Loucy (cell line): ENCODE measurements around the gene PPM1L.

ENCODE experiments used
- H2AFZ ChIP-seq: fragments of 200-600 bp; sonication (generic); 2 replicates; pipeline ENCODE4 v1.6.0; 2016; ENCODE audit warnings: antibody characterized with exemption, mild to moderate bottlenecking, low read length, moderate library complexity
- H3F3A ChIP-seq: fragments of 200-600 bp; 2 replicates; pipeline ENCODE4 v1.6.0; 2016; ENCODE audit warnings: antibody characterized with exemption, low read depth, mild to moderate bottlenecking
- H3K27me3 ChIP-seq: fragments of 200-600 bp; sonication (generic); 2 replicates; pipeline ENCODE4 v1.6.1; 2014; ENCODE audit warnings: low read length, mild to moderate bottlenecking; ENCODE audit not compliant: insufficient read depth, poor library complexity, severe bottlenecking
- H3K36me3 ChIP-seq: fragments of 200-600 bp; sonication (generic); 2 replicates; pipeline ENCODE4 v1.6.1; 2016; ENCODE audit warnings: low read length; ENCODE audit not compliant: insufficient read depth
- H3K4me1 ChIP-seq: fragments of 200-600 bp; sonication (generic); 2 replicates; pipeline ENCODE4 v1.5.1; 2014; ENCODE audit warnings: low read length, mild to moderate bottlenecking; ENCODE audit not compliant: insufficient read depth, poor library complexity, severe bottlenecking
- H3K4me2 ChIP-seq: fragments of 200-600 bp; sonication (generic); 2 replicates; pipeline ENCODE4 v1.6.0; 2014; ENCODE audit warnings: antibody characterized with exemption, low read length, low read depth, mild to moderate bottlenecking; ENCODE audit not compliant: poor library complexity, severe bottlenecking
- H3K4me3 ChIP-seq: fragments of 200-600 bp; sonication (generic); 2 replicates; pipeline ENCODE4 v1.5.1; 2014; ENCODE audit warnings: low read length, mild to moderate bottlenecking, mixed read lengths; ENCODE audit not compliant: poor library complexity, severe bottlenecking
- H3K79me2 ChIP-seq: fragments of 200-600 bp; sonication (generic); 2 replicates; pipeline ENCODE4 v1.6.1; 2014; ENCODE audit warnings: low read length; ENCODE audit not compliant: insufficient read depth
- H3K9ac ChIP-seq: fragments of 200-600 bp; sonication (generic); 2 replicates; pipeline ENCODE4 v1.6.0; 2014; ENCODE audit warnings: mild to moderate bottlenecking, low read depth, low read length, moderate library complexity; ENCODE audit not compliant: poor library complexity, severe bottlenecking
- H3K9me2 ChIP-seq: fragments of 200-600 bp; sonication (generic); replicated peaks from 2 replicates; pipeline ENCODE4 v1.6.1; 2016; ENCODE audit warnings: low read depth, low read length, mixed read lengths
- H3K9me3 ChIP-seq: fragments of 200-600 bp; sonication (generic); 2 replicates; pipeline ENCODE4 v1.6.1; 2014; ENCODE audit warnings: mild to moderate bottlenecking, antibody characterized with exemption, low read length, low read depth; ENCODE audit not compliant: insufficient read depth
- H4K20me1 ChIP-seq: fragments of 200-600 bp; sonication (generic); 2 replicates; pipeline ENCODE4 v1.6.0; 2014; ENCODE audit warnings: antibody characterized with exemption, low read length, mild to moderate bottlenecking; ENCODE audit not compliant: insufficient read depth, poor library complexity, severe bottlenecking
- EZH2phosphoT487 ChIP-seq: fragments of 200-600 bp; IDR thresholded peaks from 2 replicates; pipeline ENCODE4 v1.6.1; 2018; ENCODE audit warnings: antibody characterized with exemption, mild to moderate bottlenecking, moderate library complexity, borderline replicate concordance
- TF ChIP-seq, protein P1 (sequence below): fragments of 200-600 bp; sonication (generic); conservative IDR thresholded peaks from 2 replicates; pipeline ENCODE4 v1.5.1; 2014; ENCODE audit warnings: mild to moderate bottlenecking, antibody characterized with exemption, low read length

PPM1L gene

DNA sequence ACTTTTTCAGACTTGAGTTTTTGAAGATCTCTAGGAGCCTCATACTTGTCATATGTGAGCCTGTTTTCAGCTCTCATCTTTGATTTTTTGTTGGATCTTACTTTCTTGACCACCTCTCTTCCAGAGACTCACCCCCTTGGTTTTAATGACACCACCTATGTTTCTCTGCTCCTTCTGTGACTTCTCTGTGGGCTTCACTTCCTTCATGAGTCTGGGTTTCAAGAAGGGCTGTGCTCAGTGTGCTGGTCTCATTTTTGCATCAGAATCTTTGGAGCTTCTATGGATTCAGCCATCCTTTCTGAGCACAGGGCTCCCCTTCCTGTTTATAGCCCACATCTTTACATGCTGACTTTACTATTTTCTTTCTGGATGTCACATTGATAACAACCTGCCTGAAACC lies 17.7 kb downstream of the PPM1L start:
- H2AFZ ChIP-seq, result peak overlapping the region; percentile 11; the same call in 1 of the 2 replicates
- no peaks in the 10 kb centered on the region for H3K9me2 ChIP-seq
- no peaks in the 10 kb centered on the region for H3K79me2 ChIP-seq
- H3K4me1 ChIP-seq, result peaks cover 8% of the 10 kb centered on the region
- H3K4me3 ChIP-seq, result no peak overlapping the region
- no peaks in the 10 kb centered on the region for H3K9me3 ChIP-seq
- no peaks in the 10 kb centered on the region for H3K27me3 ChIP-seq
- no peak for TF ChIP-seq EZH2phosphoT487
- TF ChIP-seq, protein P1, sequence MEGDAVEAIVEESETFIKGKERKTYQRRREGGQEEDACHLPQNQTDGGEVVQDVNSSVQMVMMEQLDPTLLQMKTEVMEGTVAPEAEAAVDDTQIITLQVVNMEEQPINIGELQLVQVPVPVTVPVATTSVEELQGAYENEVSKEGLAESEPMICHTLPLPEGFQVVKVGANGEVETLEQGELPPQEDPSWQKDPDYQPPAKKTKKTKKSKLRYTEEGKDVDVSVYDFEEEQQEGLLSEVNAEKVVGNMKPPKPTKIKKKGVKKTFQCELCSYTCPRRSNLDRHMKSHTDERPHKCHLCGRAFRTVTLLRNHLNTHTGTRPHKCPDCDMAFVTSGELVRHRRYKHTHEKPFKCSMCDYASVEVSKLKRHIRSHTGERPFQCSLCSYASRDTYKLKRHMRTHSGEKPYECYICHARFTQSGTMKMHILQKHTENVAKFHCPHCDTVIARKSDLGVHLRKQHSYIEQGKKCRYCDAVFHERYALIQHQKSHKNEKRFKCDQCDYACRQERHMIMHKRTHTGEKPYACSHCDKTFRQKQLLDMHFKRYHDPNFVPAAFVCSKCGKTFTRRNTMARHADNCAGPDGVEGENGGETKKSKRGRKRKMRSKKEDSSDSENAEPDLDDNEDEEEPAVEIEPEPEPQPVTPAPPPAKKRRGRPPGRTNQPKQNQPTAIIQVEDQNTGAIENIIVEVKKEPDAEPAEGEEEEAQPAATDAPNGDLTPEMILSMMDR, result no peak
- no peak overlapping the region for H3K9ac ChIP-seq
- H3F3A ChIP-seq, result no peaks in the 10 kb centered on the region
- no peaks in the 10 kb centered on the region for H4K20me1 ChIP-seq
- no peaks in the 10 kb centered on the region for H3K36me3 ChIP-seq
- no peak overlapping the region for H3K4me2 ChIP-seq

DNA sequence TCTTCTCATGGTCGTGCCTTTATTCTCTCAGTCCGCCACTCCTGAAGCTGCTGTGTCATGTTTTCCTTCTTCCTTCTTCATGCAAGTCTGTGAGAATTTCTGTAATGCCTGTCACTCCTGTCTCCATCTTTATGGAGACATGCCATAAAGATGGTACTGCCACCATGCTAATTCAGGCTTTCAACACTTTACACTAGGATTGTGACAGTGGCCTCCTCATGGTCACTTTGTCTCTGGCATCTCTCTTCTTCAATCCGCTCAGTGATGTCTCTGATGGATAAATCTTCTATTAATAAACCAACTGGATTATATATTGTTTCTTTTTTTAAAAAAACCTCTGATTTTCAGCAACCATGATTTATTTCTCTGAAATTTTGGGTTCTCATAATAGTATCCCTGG lies 18.1 kb downstream of the PPM1L start:
- no peaks in the 10 kb centered on the region for H3F3A ChIP-seq
- H3K4me3 ChIP-seq, result no peak overlapping the region
- TF ChIP-seq EZH2phosphoT487, result no peak
- TF ChIP-seq, protein P1, result no peak
- H3K27me3 ChIP-seq, result no peaks in the 10 kb centered on the region
- no peak overlapping the region for H3K4me2 ChIP-seq
- no peak overlapping the region for H2AFZ ChIP-seq
- H3K9ac ChIP-seq, result no peak overlapping the region
- no peaks in the 10 kb centered on the region for H3K9me2 ChIP-seq
- no peaks in the 10 kb centered on the region for H3K9me3 ChIP-seq
- H4K20me1 ChIP-seq, result no peaks in the 10 kb centered on the region
- peaks cover 8% of the 10 kb centered on the region for H3K4me1 ChIP-seq
- no peaks in the 10 kb centered on the region for H3K79me2 ChIP-seq
- H3K36me3 ChIP-seq, result no peaks in the 10 kb centered on the region

DNA sequence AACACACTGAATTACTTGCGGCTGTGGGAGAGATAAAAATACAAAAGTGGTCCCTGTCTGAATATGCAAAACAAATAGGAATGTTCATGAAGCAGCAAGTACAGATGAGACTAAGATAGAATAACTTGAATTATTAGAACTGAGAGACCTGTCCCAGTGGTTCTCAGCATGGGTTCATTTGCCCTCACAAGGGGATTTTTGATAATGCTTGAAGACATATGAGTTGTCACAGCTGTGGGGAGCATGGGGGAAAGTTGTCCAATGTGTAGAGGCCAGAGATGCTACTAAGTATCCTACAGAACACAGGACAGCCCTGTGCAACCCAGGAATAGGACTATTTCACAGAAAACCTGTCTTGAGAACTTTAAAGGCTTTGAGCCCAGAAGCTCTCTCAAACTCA lies 22.4 kb downstream of the PPM1L start:
- TF ChIP-seq, protein P1, result no peak
- no peak for TF ChIP-seq EZH2phosphoT487
- Histone ChIP-seq H4K20me1 (no peaks in the 10 kb centered on the region), H3K4me3 (no peak overlapping the region), H3F3A (no peaks in the 10 kb centered on the region), H3K27me3 (no peaks in the 10 kb centered on the region), H3K9ac (no peak overlapping the region), H3K36me3 (no peaks in the 10 kb centered on the region), H3K9me2 (no peaks in the 10 kb centered on the region), H2AFZ (no peak overlapping the region), H3K79me2 (no peaks in the 10 kb centered on the region), H3K4me1 (peaks cover 33% of the 10 kb centered on the region), H3K9me3 (no peaks in the 10 kb centered on the region), H3K4me2 (no peak overlapping the region)
